Panc1 (cell line): ENCODE measurements around the gene CILP2. TPM values are rescaled to one million over a fixed set of nuclear protein-coding genes. Genes with fewer than 3 reads are reported as not detected.

Experiments used
- ATAC-seq: fragments of 200-7000 bp; cut with Tn5 transposase; 2 replicates; pipeline ENCODE4 v1.9.1; 2020; ENCODE audit warnings: mild to moderate bottlenecking, moderate library complexity
- BruUV-seq: library from RNA; stranded (reverse); fragments of 400-500 nt; replicated peaks from 2 replicates; lab custom pipeline; 2021; lab: Mats Ljungman, UMichigan
- CTCF ChIA-PET: fragments of 300-600 bp; sonication (Branson Sonifier 250); formaldehyde crosslinking; loops from one replicate; lab custom pipeline; 2022; ENCODE audit warnings: antibody characterized with exemption; lab: Charles Lee
- POLR2A ChIA-PET: fragments of 300-600 bp; sonication (Branson Sonifier 250); formaldehyde crosslinking; loops from one replicate; lab custom pipeline; 2022; ENCODE audit warnings: antibody characterized with exemption; lab: Charles Lee
- DNase-seq: peaks from one replicate; pipeline ENCODE4 v3.0.0-alpha.2; 2010; ENCODE audit warnings: low read depth, low spot score
- H3K27ac ChIP-seq: 2 replicates; pipeline ENCODE4 v1.5.1; 2011; ENCODE audit warnings: mild to moderate bottlenecking, low read length, inconsistent platforms
- H3K27me3 ChIP-seq: fragments of 200-500 bp; sonication (Bioruptor generic); 2 replicates; pipeline ENCODE4 v1.6.0; 2014; ENCODE audit warnings: low read length, inconsistent platforms; ENCODE audit not compliant: control insufficient read depth, insufficient read depth
- H3K36me3 ChIP-seq: fragments of 200-500 bp; sonication (Bioruptor generic); 2 replicates; pipeline ENCODE4 v1.5.1; 2014; ENCODE audit warnings: inconsistent platforms, mild to moderate bottlenecking, low read length, moderate library complexity; ENCODE audit not compliant: control insufficient read depth, insufficient read depth
- H3K4me1 ChIP-seq: 2 replicates; pipeline ENCODE4 v1.5.1; 2011; ENCODE audit warnings: inconsistent platforms, mild to moderate bottlenecking, low read length, moderate library complexity; ENCODE audit not compliant: control insufficient read depth, insufficient read depth
- H3K4me3 ChIP-seq, 2 experiments: 2 replicates each; pipeline ENCODE4 v1.5.1; 2011 to 2012; ENCODE audit warnings: low read depth in 2 of 2, low read length in 2 of 2, mild to moderate bottlenecking in 2 of 2, inconsistent platforms in 1 of 2, moderate library complexity in 1 of 2
- H3K9me3 ChIP-seq: fragments of 200-500 bp; sonication (Bioruptor generic); 2 replicates; pipeline ENCODE4 v1.5.1; 2014; ENCODE audit warnings: low read depth, mild to moderate bottlenecking, inconsistent platforms, low read length, moderate library complexity; ENCODE audit not compliant: control insufficient read depth, insufficient read depth
- POLR2AphosphoS5 ChIP-seq: IDR thresholded peaks from 2 replicates; pipeline ENCODE4 v1.6.1; 2012; ENCODE audit warnings: mild to moderate bottlenecking, low read depth, low read length, moderate library complexity
- REST ChIP-seq, 2 experiments: IDR thresholded peaks; 2 replicates each; pipeline ENCODE4 v1.6.1; 2011 to 2012; ENCODE audit warnings: low read depth in 2 of 2, control low read depth in 1 of 2, low read length in 1 of 2, mild to moderate bottlenecking in 1 of 2, moderate library complexity in 1 of 2; ENCODE audit not compliant: insufficient read depth in 1 of 2
- SIN3A ChIP-seq: IDR thresholded peaks from 2 replicates; pipeline ENCODE4 v1.6.1; 2012; ENCODE audit warnings: low read depth, mild to moderate bottlenecking, low read length, moderate library complexity, borderline replicate concordance; ENCODE audit not compliant: insufficient read depth
- TCF7L2 ChIP-seq: IDR thresholded peaks from 2 replicates; pipeline ENCODE4 v1.6.1; 2011; ENCODE audit warnings: mild to moderate bottlenecking, low read depth, low read length, inconsistent platforms
- in situ Hi-C: cut with HindIII; loops from 2 replicates; pipeline ENCODE4 v1.10.0; 2016; ENCODE audit warnings: low sequenced_read_pairs, low pct_unique_long_range_greater_than_20kb
- intact Hi-C: fragments of 100-400 bp; cut with micrococcal nuclease; formaldehyde crosslinking; loops from one replicate; pipeline ENCODE4 v1.10.0; 2022; ENCODE audit not compliant: unreplicated experiment
- total RNA-seq: library from RNA; stranded (reverse); gene quantifications from one replicate; pipeline ENCODE4 v1.2.1, GENCODE V29; 2021; ENCODE audit not compliant: unreplicated experiment
- TF ChIP-seq, protein P1 (sequence below): fragments of 450-650 bp; IDR thresholded peaks from 2 replicates; pipeline ENCODE4 v1.5.1; 2017; ENCODE audit warnings: mild to moderate bottlenecking

Gene CILP2
- total RNA-seq, 1 experiment from 2014 or later: 0.46 TPM

GRCh38 chr19:19529783-19530422, 8.2 kb upstream of the CILP2 start:
- in situ Hi-C loops: no loop called here
- intact Hi-C loops: loop anchor here (10.0 kb wide), 1 partner anchor 115 kb away; the partner anchor contains the start of gene GMIP

DNA sequence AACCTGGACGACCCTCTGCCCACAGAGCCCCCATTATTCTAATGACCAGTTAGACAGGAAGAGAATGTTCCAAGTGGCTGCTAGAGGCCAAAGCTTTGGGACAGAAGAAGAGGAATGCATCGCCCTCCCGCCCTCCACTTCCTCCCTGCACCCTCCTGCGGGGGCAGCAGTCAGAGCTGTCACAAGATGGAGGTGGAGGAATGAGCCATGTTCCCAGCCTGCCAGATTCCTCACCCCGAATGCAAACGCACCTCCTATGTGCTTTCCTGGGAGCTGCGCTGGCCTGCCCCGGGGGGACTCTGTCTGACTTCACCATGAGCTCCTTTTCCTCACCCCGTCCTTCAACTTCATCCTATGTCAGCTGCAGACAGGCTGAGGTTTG, 7.7 kb upstream of the CILP2 start:
- no TSS peak for BruUV-seq
- Histone ChIP-seq H3K4me1 (no peaks in the 10 kb centered on the region; the same call in 1 of the 2 replicates), H3K36me3 (no peaks in the 10 kb centered on the region), H3K4me3 (no peak overlapping the region), H3K9me3 (no peaks in the 10 kb centered on the region), H3K27me3 (no peaks in the 10 kb centered on the region), H3K27ac (no peak overlapping the region)
- DNase-seq: no peak
- ChIA-PET POLR2A (no interaction called here), CTCF (no interaction called here)
- TF ChIP-seq REST (IDR thresholded peaks at IDR 0.05; ENCODE audit: insufficient read depth in 1 of 2, low read depth in 2 of 2, low read length in 1 of 2) (no peak), TCF7L2 (no peak), POLR2AphosphoS5 (no peak; the same call in 1 of the 2 replicates), SIN3A (no peak)
- TF ChIP-seq, protein P1, sequence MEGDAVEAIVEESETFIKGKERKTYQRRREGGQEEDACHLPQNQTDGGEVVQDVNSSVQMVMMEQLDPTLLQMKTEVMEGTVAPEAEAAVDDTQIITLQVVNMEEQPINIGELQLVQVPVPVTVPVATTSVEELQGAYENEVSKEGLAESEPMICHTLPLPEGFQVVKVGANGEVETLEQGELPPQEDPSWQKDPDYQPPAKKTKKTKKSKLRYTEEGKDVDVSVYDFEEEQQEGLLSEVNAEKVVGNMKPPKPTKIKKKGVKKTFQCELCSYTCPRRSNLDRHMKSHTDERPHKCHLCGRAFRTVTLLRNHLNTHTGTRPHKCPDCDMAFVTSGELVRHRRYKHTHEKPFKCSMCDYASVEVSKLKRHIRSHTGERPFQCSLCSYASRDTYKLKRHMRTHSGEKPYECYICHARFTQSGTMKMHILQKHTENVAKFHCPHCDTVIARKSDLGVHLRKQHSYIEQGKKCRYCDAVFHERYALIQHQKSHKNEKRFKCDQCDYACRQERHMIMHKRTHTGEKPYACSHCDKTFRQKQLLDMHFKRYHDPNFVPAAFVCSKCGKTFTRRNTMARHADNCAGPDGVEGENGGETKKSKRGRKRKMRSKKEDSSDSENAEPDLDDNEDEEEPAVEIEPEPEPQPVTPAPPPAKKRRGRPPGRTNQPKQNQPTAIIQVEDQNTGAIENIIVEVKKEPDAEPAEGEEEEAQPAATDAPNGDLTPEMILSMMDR: no peak
- intact Hi-C loops: loop anchor here (10.0 kb wide), 1 partner anchor 114 kb away; the partner anchor contains the start of gene GMIP
- ATAC-seq: no peak
- in situ Hi-C loops: no loop called here

More at GRCh38 chr19:19529783-19530422, 8.2 kb upstream of the CILP2 start:
- DNase-seq (no peak), ATAC-seq (no peak)
- no peaks in the 10 kb centered on the region; the same call in 1 of the 2 replicates for H3K4me1 ChIP-seq
- no peak overlapping the region for H3K4me3 ChIP-seq
- no peaks in the 10 kb centered on the region for H3K36me3 ChIP-seq
- TF ChIP-seq, protein P1: no peak
- TF ChIP-seq TCF7L2: no peak
- TF ChIP-seq POLR2AphosphoS5: no peak
- TF ChIP-seq SIN3A: no peak
- no peak for TF ChIP-seq REST (IDR thresholded peaks at IDR 0.05; ENCODE audit: insufficient read depth in 1 of 2, low read depth in 2 of 2, low read length in 1 of 2)
- ChIA-PET POLR2A (no interaction called here), CTCF (interaction anchor here (0.7 kb wide), 1 partner anchor 24 kb away, joined by 3 read pairs; no protein-coding TSS in a partner anchor)
- no TSS peak for BruUV-seq
- H3K27ac ChIP-seq: no peak overlapping the region
- no peaks in the 10 kb centered on the region for H3K27me3 ChIP-seq
- H3K9me3 ChIP-seq: no peaks in the 10 kb centered on the region
